22Rv1 (cell line): ENCODE results near the gene PCOLCE2.

ENCODE experiments used
- ZFX ChIP-seq: fragments of 450-650 bp; IDR thresholded peaks from 2 replicates; pipeline ENCODE4 v1.6.1; 2017; ENCODE audit warnings: antibody characterized with exemption, borderline replicate concordance
- TF ChIP-seq, protein P1 (sequence below): fragments of 450-650 bp; IDR thresholded peaks from 2 replicates; pipeline ENCODE4 v1.5.1; 2017; ENCODE audit warnings: mild to moderate bottlenecking

DNA sequence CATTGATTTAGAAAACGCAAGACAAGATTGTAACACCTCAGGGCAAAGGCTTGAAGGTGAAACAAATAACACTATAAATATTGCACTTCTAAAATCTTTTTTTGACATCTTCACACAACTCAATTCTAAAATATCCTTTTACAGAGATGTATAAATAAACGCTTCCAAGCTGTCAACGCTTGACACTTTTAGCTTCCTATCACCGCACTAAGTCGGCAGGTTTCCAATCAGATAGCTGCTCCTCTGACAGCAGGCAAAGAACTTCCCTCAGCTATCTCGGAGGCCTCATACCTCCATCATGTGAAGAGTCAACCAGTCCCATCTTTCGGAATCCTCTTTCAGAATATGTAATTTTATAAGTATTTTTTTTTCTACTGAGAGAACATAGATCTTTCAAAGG, 71.0 kb downstream of the PCOLCE2 start:
- TF ChIP-seq, protein P1, sequence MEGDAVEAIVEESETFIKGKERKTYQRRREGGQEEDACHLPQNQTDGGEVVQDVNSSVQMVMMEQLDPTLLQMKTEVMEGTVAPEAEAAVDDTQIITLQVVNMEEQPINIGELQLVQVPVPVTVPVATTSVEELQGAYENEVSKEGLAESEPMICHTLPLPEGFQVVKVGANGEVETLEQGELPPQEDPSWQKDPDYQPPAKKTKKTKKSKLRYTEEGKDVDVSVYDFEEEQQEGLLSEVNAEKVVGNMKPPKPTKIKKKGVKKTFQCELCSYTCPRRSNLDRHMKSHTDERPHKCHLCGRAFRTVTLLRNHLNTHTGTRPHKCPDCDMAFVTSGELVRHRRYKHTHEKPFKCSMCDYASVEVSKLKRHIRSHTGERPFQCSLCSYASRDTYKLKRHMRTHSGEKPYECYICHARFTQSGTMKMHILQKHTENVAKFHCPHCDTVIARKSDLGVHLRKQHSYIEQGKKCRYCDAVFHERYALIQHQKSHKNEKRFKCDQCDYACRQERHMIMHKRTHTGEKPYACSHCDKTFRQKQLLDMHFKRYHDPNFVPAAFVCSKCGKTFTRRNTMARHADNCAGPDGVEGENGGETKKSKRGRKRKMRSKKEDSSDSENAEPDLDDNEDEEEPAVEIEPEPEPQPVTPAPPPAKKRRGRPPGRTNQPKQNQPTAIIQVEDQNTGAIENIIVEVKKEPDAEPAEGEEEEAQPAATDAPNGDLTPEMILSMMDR, result no peak
- TF ChIP-seq ZFX, result no peak
